GM21576 (cell line): Measurements from ENCODE around the gene CDH12.
"Not testable (repeated sequence)": the region's sequence is repeated elsewhere in the genome, so short reads cannot be mapped to it uniquely, and the experiment has no call there.

ENCODE experiments used
- ATAC-seq: cut with Tn5 transposase; IDR thresholded peaks from one replicate; pipeline ENCODE4 v1.9.1; 2021; ENCODE audit warnings: mild to moderate bottlenecking, moderate library complexity; ENCODE audit not compliant: unreplicated experiment

Gene CDH12

DNA sequence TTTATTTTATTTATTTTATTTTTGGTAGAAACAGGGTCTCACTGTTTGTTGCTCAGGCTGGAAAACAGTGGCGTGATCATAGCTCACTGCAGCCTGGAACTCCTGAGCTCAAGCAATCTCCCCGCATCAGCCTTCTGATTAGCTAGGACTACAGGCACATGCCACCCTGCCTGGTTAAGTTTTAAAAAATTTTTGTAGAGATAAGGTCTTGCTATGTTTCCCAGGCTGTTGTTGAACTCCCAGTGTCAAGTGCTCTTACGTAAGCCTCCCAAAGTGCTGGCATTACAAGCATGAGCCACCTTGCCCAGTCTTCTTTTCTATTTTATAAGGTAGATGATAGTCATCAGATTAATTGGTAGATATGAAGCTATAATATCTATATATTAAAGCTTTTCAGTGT is 382.7 kb downstream of the CDH12 start:
- no peak for ATAC-seq

DNA sequence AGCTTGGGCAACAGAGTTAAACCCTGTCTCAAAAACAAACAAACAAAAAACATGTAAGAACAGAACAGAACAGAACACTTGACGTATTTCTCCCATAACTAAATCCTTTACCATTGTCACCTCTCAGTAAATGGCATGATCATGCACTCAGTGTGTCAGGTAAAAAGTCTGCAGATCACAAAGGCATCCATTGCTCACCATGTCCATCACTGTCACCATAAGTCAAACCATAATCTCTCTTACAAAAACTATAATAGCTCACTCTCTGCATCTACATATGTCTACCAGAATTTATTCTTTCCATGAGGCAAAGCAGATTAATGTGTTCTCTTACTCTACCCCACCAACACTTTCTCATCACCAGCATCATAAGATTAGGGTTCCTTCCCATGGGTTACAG is 387.5 kb downstream of the CDH12 start:
- no peak for ATAC-seq

DNA sequence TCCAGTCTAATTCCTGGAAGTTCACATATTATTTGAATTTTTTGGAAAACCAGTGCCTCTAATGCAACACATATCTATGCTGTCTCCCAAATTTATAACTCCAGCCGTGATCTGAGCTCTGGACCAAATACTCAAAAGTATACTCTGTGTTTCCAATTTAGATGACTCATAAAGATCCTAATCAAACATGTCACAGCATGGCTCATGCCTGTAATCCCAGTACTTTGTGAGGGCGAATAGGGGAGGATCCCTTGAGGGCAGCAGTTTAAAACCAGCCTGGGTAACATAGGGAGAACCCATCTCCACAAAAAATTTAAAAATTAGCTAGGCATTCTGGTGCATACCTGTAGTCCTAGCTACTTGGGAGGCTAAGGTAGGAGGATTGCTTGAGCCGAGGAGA is 388.0 kb downstream of the CDH12 start:
- ATAC-seq: no peak

GRCh38 chr5:22460189-22460588 is 393.0 kb downstream of the CDH12 start:
- ATAC-seq: no peak

DNA sequence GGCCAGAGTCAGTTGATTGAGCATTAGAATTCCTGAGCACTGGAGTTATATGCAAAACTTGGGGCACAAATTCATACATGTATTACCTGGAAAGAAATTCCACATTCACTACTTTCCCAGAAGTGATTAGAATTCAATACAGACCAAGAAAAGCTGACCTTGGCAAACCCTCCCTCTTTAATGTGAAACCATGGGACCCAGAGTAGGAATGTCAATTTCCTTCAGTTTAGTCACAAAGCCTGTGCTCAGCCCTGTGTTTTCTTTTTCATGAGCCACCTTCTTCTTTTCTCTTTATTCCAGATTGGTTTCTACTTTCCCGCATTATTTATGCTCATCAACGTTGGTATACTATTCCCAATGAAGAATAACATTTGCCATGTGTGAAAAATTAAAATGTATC is 420.2 kb downstream of the CDH12 start:
- ATAC-seq: no peak

- ATAC-seq: no peak
Observed at GRCh38 chr5:22431840-22432239, 421.3 kb downstream of the CDH12 start.

GRCh38 chr5:22431406-22431805 is 421.7 kb downstream of the CDH12 start:
- ATAC-seq: no peak

DNA sequence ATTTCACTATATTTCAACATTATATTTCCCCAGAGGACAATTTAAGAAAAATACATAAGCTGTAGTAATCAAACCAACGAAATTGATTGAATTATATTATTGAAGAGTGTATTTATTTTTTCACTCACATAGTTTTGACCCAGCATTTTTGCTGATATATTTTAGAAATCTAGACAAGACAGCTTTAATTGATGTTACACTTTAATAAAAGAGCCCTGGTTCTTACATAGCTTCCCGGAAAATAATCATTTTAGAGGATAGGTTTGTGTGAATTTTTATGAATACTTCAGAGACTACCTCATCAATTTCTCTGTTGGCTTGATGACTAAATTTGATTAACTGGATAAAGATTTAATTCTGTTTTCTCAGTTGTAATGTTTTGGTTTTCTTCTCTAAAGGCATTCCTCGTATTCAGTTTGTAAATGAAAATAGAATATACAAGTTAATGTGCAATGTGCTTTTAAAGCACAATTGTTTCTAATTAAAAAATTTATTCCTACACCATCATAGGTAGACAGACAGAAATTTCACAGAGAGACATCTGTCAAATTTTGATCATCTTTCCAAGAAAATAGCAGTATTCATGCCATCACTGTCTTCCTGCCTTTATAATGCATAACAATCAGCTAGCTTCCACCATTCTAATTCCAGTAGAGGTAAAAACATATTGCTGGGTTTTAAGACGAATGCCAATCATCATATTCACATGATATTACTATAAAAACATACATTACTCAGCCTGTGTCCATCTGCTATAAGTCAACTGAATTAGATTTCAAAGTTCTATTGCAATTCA is 441.4 kb downstream of the CDH12 start:
- no peak for ATAC-seq

DNA sequence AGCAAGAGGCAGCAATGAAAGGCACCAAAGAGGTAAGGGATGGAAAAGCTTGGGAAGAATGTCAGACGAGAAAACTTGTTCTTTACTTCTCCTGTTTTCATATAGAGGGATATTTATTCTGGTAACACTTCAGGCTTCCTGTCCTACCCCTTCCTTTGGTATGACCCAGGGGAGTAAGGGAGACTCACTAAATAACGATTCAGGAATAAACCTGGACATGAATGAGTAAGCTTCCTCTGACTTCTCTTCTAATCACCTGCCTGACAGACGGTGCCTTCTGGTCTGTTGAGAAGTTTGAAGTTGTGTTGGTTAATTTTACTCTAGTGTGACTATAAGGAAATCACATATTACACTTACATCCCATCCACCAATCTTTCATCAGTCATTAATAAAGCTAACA is 461.2 kb downstream of the CDH12 start:
- ATAC-seq: no peak

- no peak for ATAC-seq
Observed at GRCh38 chr5:22390888-22391287, 462.3 kb downstream of the CDH12 start.

GRCh38 chr5:22372826-22373660 is 480.1 kb downstream of the CDH12 start:
- no peak for ATAC-seq

- no peak for ATAC-seq
Observed at GRCh38 chr5:22372376-22372775, 480.8 kb downstream of the CDH12 start.

GRCh38 chr5:22354956-22355355 is 498.2 kb downstream of the CDH12 start:
- no peak for ATAC-seq

- ATAC-seq: no peak
Observed at GRCh38 chr5:22352493-22352892, 500.7 kb downstream of the CDH12 start.

- no peak for ATAC-seq
Observed at GRCh38 chr5:22351178-22351577, 502.0 kb downstream of the CDH12 start.

- no peak for ATAC-seq
Observed at GRCh38 chr5:22348027-22348426, 505.1 kb downstream of the CDH12 start.

DNA sequence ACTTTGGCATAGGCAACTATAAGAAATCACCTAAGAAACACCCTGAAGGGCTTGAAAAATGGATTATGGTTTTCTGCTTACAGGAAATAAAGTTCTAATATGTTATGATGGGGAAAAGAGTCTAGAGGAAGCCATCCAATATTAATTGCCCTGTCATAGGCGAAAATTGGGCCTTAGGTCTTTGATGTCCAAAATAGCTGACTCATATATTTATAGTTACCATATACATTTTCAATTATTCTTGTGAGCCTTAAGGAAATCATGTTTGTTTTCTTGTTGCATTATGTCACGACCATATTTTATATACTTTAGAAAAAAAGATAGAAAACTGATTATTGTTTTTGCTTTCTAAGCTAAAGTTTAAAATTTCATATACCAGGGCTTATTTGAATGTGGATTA is 509.1 kb downstream of the CDH12 start:
- no peak for ATAC-seq

GRCh38 chr5:22341406-22341805 is 511.7 kb downstream of the CDH12 start:
- no peak for ATAC-seq

GRCh38 chr5:22332949-22333348 is 520.2 kb downstream of the CDH12 start:
- not testable (repeated sequence) for ATAC-seq

GRCh38 chr5:22329683-22330082 is 523.5 kb downstream of the CDH12 start:
- ATAC-seq: no peak

- no peak for ATAC-seq
Observed at GRCh38 chr5:22319798-22320197, 533.3 kb downstream of the CDH12 start.

DNA sequence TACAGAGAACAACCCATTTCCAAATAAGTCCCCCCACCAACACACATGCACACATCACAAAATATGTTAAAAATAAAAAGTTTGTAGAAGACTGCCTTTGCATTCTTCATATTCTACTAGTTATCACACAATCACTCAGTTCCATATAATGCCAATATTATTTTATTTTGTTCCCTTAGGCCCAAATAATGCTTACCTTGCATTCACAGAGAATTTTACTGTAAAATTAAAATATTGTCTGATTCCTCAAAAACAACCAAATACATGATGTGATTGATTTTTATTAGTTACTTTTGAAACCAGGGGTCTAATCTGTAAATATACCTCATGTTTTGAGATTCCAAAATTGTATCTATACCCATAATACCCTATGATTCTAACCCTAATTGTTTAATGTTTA is 536.9 kb downstream of the CDH12 start:
- ATAC-seq: no peak
